ENCODE data around the gene RNU6-9. TPM values are rescaled to one million over a fixed set of nuclear protein-coding genes. Genes with fewer than 3 reads are reported as not detected.

Gene RNU6-9
- total RNA-seq, 4 donors from 2014 or later: not detected

DNA sequence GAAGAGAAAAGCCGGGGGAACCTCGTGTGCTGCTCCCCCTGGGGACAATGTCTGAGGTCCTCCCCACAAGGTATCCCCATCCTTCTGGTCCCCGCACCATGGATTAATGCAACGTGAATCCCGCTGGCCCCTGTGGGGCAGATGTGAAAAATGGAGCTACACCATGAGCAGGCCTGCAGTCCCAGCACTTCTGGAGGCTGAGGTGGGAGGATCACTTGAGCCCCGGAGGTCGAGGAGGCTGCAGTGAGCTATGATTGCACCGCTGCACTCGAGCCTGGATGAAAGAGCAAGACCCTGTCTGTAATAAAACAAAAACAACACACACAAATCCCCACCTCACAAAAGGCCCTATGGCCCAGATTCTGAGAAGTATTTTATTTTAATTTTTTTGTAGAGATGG lies 35.0 kb upstream of the RNU6-9 start:
- no peak for DNase-seq
- intact Hi-C loops (cut with DNase I): no loop called here
- WGBS, 2 donors: 77 to 80% methylated on average over 9 of the region's 9 CpGs
- TF ChIP-seq POLR2A (IDR thresholded peaks at IDR 0.05): no peak
- TF ChIP-seq, protein P1, sequence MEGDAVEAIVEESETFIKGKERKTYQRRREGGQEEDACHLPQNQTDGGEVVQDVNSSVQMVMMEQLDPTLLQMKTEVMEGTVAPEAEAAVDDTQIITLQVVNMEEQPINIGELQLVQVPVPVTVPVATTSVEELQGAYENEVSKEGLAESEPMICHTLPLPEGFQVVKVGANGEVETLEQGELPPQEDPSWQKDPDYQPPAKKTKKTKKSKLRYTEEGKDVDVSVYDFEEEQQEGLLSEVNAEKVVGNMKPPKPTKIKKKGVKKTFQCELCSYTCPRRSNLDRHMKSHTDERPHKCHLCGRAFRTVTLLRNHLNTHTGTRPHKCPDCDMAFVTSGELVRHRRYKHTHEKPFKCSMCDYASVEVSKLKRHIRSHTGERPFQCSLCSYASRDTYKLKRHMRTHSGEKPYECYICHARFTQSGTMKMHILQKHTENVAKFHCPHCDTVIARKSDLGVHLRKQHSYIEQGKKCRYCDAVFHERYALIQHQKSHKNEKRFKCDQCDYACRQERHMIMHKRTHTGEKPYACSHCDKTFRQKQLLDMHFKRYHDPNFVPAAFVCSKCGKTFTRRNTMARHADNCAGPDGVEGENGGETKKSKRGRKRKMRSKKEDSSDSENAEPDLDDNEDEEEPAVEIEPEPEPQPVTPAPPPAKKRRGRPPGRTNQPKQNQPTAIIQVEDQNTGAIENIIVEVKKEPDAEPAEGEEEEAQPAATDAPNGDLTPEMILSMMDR (IDR thresholded peaks at IDR 0.05): no peak
- Histone ChIP-seq H3K4me3 (replicated peaks in 1 of 3) (no peak overlapping the region), H3K36me3 (no peaks in the 10 kb centered on the region), H3K27me3 (no peaks in the 10 kb centered on the region), H3K9me3 (no peaks in the 10 kb centered on the region), H3K4me1 (peaks cover 4 to 6% of the 10 kb centered on the region in 2 donors), H3K27ac (no peak overlapping the region)

DNA sequence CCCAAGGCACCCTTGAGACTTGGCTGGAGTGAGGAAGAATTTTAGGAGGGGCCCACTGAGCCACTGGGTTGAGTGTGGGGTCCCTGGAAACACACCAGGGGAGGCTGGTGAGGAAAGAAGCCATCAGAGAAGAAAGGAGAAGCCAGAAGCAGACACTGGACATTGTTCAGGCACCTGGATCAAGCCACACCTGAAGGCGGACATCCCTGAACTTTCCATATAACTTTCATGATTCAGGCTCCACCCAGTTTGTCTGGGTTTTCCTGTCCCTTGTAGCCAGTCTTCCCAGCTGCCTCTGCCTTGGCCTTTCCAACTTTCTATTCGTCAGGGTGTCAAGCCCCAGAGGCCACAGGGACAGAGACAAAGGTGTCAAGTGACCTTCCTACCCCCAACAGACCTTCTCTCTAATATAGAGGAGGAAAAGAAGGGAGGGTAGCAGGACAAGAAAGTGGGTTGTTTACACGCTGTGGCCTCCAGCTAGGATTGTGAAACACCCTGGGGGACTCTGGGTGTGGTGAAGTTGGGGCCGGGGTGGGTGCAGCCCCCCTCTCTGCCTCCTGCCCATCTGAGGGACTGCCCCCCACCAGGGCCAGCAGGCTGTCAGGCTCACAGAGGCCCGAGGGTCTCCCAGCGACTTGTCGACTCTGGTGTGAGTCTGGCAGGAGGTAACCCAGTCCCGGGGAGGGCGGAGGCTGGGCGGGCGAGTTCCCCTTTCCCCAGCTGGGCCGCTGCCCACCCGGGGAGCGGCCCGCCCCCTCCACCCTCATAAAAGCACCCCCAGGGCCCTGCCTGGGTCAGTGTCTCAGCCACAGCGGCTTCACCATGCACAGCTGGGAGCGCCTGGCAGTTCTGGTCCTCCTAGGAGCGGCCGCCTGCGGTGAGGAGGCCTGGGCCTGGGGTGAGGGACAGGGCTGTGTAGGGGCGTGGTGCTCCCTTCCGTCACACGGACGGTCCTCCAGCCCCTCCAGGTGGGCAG lies 34.1 kb upstream of the RNU6-9 start, which contains the start of gene CFD:
Gene CFD, plus strand, starts transcription at position 797 of the 976 bp plus-strand sequence. Its CDS starts 26 bp downstream, at position 823.
- H3K36me3 ChIP-seq: no peaks in the 10 kb centered on the region
- peak within 1 kb of the TSS in 1 of 3 donors; percentile 34 for H3K4me3 ChIP-seq (replicated peaks in 1 of 3)
- H3K27ac ChIP-seq: peak within 1 kb of the TSS; percentile 29 to 53 (median 52)
- no peaks in the 10 kb centered on the region for H3K27me3 ChIP-seq
- 51 to 53% methylated on average over 9 to 12 of the region's 24 CpGs for WGBS, 2 donors
- H3K4me1 ChIP-seq: peaks cover 4 to 6% of the 10 kb centered on the region in 2 donors
- intact Hi-C loops (cut with DNase I): no loop called here
- no peak for DNase-seq
- TF ChIP-seq, protein P1 (IDR thresholded peaks at IDR 0.05): no peak
- TF ChIP-seq POLR2A (IDR thresholded peaks at IDR 0.05): no peak
- no peaks in the 10 kb centered on the region for H3K9me3 ChIP-seq

DNA sequence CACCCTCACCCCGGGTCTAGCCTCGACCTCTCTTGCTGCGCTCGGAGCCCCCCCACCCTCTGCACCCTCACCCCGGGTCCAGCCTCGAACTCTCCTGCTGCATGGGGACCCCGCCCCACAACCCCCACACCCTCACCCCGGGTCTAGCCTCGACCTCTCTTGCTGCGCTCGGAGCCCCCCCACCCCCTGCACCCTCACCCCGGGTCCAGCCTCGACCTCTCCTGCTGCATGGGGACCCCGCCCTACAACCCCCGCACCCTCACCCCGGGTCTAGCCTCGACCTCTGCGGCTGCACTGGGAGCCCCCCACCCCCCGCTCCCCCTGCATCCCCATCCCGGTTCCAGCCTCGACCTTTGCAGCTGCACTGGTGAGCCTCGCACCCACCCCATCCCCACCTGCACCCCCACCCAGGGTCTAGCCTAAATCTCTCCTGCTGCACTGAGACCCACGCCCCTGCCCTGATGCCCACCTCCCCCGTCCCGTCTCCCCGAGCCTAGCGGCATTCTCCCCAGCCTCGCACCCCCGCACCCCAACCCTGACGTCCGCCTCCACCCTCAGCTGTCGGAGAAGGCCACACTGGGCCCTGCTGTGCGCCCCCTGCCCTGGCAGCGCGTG lies 32.0 kb upstream of the RNU6-9 start:
- no peaks in the 10 kb centered on the region for H3K9me3 ChIP-seq
- H3K27ac ChIP-seq: no peak overlapping the region
- H3K27me3 ChIP-seq: no peaks in the 10 kb centered on the region
- no peak for DNase-seq
- H3K36me3 ChIP-seq: no peaks in the 10 kb centered on the region
- WGBS, 2 donors: 68 to 90% methylated on average over 2 to 11 of the region's 35 CpGs
- TF ChIP-seq, protein P1 (IDR thresholded peaks at IDR 0.05): no peak
- no peak for TF ChIP-seq POLR2A (IDR thresholded peaks at IDR 0.05)
- intact Hi-C loops (cut with DNase I): loop anchor here (5.0 kb wide), 2 partner anchors 56 to 121 kb away; partner anchors contain the start of genes KISS1R and WDR18
- H3K4me1 ChIP-seq: peaks cover 4 to 6% of the 10 kb centered on the region in 2 donors
- no peak overlapping the region for H3K4me3 ChIP-seq (replicated peaks in 1 of 3)

DNA sequence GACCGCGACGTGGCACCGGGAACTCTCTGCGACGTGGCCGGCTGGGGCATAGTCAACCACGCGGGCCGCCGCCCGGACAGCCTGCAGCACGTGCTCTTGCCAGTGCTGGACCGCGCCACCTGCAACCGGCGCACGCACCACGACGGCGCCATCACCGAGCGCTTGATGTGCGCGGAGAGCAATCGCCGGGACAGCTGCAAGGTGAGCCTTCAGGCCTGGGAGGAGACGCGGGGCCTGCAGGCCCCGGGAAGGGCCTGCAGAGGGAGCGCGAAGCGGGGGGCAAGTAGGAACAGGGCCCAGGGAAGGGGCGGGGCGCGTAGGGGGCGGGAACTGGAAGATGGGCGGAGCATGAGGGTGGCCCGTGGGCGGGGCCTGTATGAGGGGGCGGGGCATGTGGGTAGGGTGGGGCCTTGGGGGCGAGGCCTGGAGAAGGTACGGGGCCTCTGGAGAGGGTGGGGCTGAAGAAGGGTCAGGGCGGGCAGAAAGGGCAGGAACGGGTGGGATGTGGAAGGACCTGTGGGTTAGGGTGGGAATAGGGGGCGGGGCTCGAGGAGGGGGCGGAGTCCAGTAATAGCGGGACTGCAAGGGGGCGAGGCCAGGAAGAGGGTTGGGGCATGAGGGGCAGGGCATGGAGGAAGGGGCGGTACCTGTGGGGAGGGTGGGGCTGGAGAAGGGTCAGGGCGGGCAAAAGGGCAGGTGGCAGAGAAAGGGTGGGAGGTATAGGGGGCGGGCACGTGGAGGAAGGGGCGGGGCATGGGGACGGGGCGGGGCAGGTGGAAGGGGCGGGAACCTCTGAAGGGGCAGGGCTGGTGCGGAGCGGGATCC lies 31.3 kb upstream of the RNU6-9 start:
- intact Hi-C loops (cut with DNase I): loop anchor here (5.0 kb wide), 2 partner anchors 55 to 120 kb away; partner anchors contain the start of genes KISS1R and WDR18
- Histone ChIP-seq H3K27ac (no peak overlapping the region), H3K4me1 (peaks cover 4 to 6% of the 10 kb centered on the region in 2 donors), H3K27me3 (no peaks in the 10 kb centered on the region), H3K36me3 (no peaks in the 10 kb centered on the region), H3K4me3 (replicated peaks in 1 of 3) (no peak overlapping the region), H3K9me3 (no peaks in the 10 kb centered on the region)
- DNase-seq: no peak
- WGBS, 2 donors: 22 to 30% methylated on average over 33 to 55 of the region's 60 CpGs
- no peak for TF ChIP-seq POLR2A (IDR thresholded peaks at IDR 0.05)
- TF ChIP-seq, protein P1 (IDR thresholded peaks at IDR 0.05): no peak
